Measurements from ENCODE around the gene PLAC9.

- TF ChIP-seq FOXM1 (IDR thresholded peaks at IDR 0.05; ENCODE audit: borderline replicate concordance) = no peak
- TF ChIP-seq LEF1 (IDR thresholded peaks at IDR 0.05; ENCODE audit: borderline replicate concordance) = no peak
- no peak for TF ChIP-seq ELF4 (IDR thresholded peaks at IDR 0.05)
- TF ChIP-seq L3MBTL2 (conservative IDR thresholded peaks at IDR 0.05) = no peak
- no peak for TF ChIP-seq SUZ12 (IDR thresholded peaks at IDR 0.05)
- TF ChIP-seq PKNOX1 (IDR thresholded peaks at IDR 0.05) = no peak
- no peak for TF ChIP-seq CTBP1 (IDR thresholded peaks at IDR 0.05; ENCODE audit: borderline replicate concordance)
- no peak for TF ChIP-seq ARNT (IDR thresholded peaks at IDR 0.05)
- TF ChIP-seq SP1 (IDR thresholded peaks at IDR 0.05) = no peak
- no peak for TF ChIP-seq HDGF (IDR thresholded peaks at IDR 0.05; ENCODE audit: borderline replicate concordance)
- no peak for TF ChIP-seq FOXA1 (IDR thresholded peaks at IDR 0.05)
Measured at GRCh38 chr10:80122746-80123145, 9.8 kb upstream of the PLAC9 start.
